WI38 (cell line): ENCODE data around the gene TUBB3.

Source experiments
- H3K4me3 ChIP-seq: 2 replicates; pipeline ENCODE4 v1.5.1; 2011; ENCODE audit warnings: low read depth, mild to moderate bottlenecking, control low read depth, low read length
- CTCF ChIP-seq: IDR thresholded peaks from 2 replicates; pipeline ENCODE4 v1.5.1; 2012; ENCODE audit warnings: low read depth, mild to moderate bottlenecking, control low read depth, low read length

TUBB3 gene

GRCh38 chr16:89982318-89982717, 59.2 kb downstream of the TUBB3 start:
- no peak overlapping the region for H3K4me3 ChIP-seq
- TF ChIP-seq CTCF: no peak

GRCh38 chr16:89983536-89983935, 60.4 kb downstream of the TUBB3 start:
- no peak for TF ChIP-seq CTCF
- H3K4me3 ChIP-seq: no peak overlapping the region

- TF ChIP-seq CTCF: no peak
- no peak overlapping the region for H3K4me3 ChIP-seq
Measured at GRCh38 chr16:89984216-89984615, 61.1 kb downstream of the TUBB3 start.

- no peak for TF ChIP-seq CTCF
- H3K4me3 ChIP-seq: no peak overlapping the region
Measured at GRCh38 chr16:89985219-89985618, 62.1 kb downstream of the TUBB3 start.
